ENCODE measurements around the gene ENTHD1. TPM values are rescaled to one million over a fixed set of nuclear protein-coding genes. Genes with fewer than 3 reads are reported as not detected.

Gene ENTHD1
- total RNA-seq, 1 experiment from 2014 or later, result not detected

GRCh38 chr22:39936523-39937145 lies 43.1 kb upstream of the ENTHD1 start:
- Histone ChIP-seq H3K79me1 (ENCODE audit: insufficient read depth, low read depth, low read length, poor library complexity, severe bottlenecking) (no peaks in the 10 kb centered on the region), H3K4me1 (ENCODE audit: insufficient read depth, low read length) (peaks cover 2% of the 10 kb centered on the region; the same call in 1 of the 2 replicates), H3K79me2 (ENCODE audit: insufficient read depth, low read length) (no peaks in the 10 kb centered on the region), H3K9ac (ENCODE audit: extremely low read depth, insufficient read length, low read length) (no peak overlapping the region), H3T11ph (ENCODE audit: low read length) (no peak overlapping the region), H2AFZ (ENCODE audit: low read length) (no peak overlapping the region), H3K56ac (ENCODE audit: insufficient read length, low read depth, low read length) (no peak overlapping the region), H3K23ac (ENCODE audit: insufficient read length, low read depth, low read length) (no peak overlapping the region), H3K23me2 (ENCODE audit: insufficient read length, low read depth, low read length, poor library complexity, severe bottlenecking) (no peaks in the 10 kb centered on the region), H3K18ac (ENCODE audit: insufficient read length, low read depth, low read length) (no peak overlapping the region), H4K5ac (ENCODE audit: insufficient read length, low read depth, low read length) (no peak overlapping the region), H4K91ac (ENCODE audit: insufficient read length, low read depth, low read length) (no peak overlapping the region), H4K20me1 (ENCODE audit: control insufficient read depth, insufficient read depth, insufficient read length) (no peaks in the 10 kb centered on the region), H2BK15ac (ENCODE audit: low read depth, low read length) (no peak overlapping the region), H3K4ac (ENCODE audit: low read depth, low read length) (no peak overlapping the region), H3K27ac (ENCODE audit: insufficient read length, low read depth, low read length) (no peak overlapping the region), H2BK20ac (ENCODE audit: low read depth, low read length, poor library complexity, severe bottlenecking) (no peak overlapping the region), H4K8ac (replicated peaks; ENCODE audit: insufficient read length, low read depth, low read length) (no peak overlapping the region), H2BK5ac (ENCODE audit: insufficient read length, low read length) (no peak overlapping the region), H2AK5ac (ENCODE audit: insufficient read length, low read length) (no peak overlapping the region), H3K4me2 (ENCODE audit: insufficient read depth, insufficient read length, low read length) (no peak overlapping the region), H3K9me3 (ENCODE audit: control insufficient read depth, low read depth, low read length) (no peaks in the 10 kb centered on the region), H2BK12ac (ENCODE audit: insufficient read length, low read depth, low read length) (no peak overlapping the region), H2BK120ac (ENCODE audit: low read depth, low read length, poor library complexity, severe bottlenecking) (no peak overlapping the region), H3K27me3 (ENCODE audit: insufficient read depth, low read length) (no peaks in the 10 kb centered on the region), H3K14ac (ENCODE audit: insufficient read depth, low read length) (no peak overlapping the region)
- no CpG with 5 or more reads among the region's 6 CpGs for WGBS (ENCODE audit: extremely low coverage, insufficient read length, low lambda C conversion rate)
- Mint-ChIP-seq H3K36me3 (ENCODE audit: insufficient read depth in 1 of 3, low read depth in 3 of 3) (no peaks in the 10 kb centered on the region), H3K9me3 (no peaks in the 10 kb centered on the region), H3K4me1 (peaks cover 47 to 57% of the 10 kb centered on the region in 2 experiments), H3K27me3 (ENCODE audit: low read depth) (no peaks in the 10 kb centered on the region), H3K4me3 (no peak overlapping the region), H3K27ac (no peak overlapping the region)
- no peak for DNase-seq
- no peak for TF ChIP-seq CTCF (conservative IDR thresholded peaks at IDR 0.05)
